CD4-positive, alpha-beta T cell treated with Interleukin-6 at 100 ng/mL for 8 hours (primary cell): ENCODE data around the gene RUBCN.
"Not testable (repeated sequence)": the region's sequence is repeated elsewhere in the genome, so short reads cannot be mapped to it uniquely, and the experiment has no call there.

Source experiments
- DNase-seq: peaks from one replicate; pipeline ENCODE4 v3.0.0-alpha.2; 2020; ENCODE audit warnings: mixed read lengths, low spot score

RUBCN gene

GRCh38 chr3:197685546-197685945 lies 51.2 kb downstream of the RUBCN start:
- DNase-seq, result no peak

GRCh38 chr3:197683191-197683590 lies 53.5 kb downstream of the RUBCN start:
- no peak for DNase-seq

GRCh38 chr3:197682713-197683112 lies 54.0 kb downstream of the RUBCN start:
- DNase-seq, result no peak

- no peak for DNase-seq
Observed at GRCh38 chr3:197680955-197681521, 55.7 kb downstream of the RUBCN start.

- DNase-seq, result no peak
Observed at GRCh38 chr3:197675951-197676350, 60.8 kb downstream of the RUBCN start.

- no peak for DNase-seq
Observed at GRCh38 chr3:197675563-197675860, 61.2 kb downstream of the RUBCN start.

- no peak for DNase-seq
Observed at GRCh38 chr3:197674741-197675562, 61.8 kb downstream of the RUBCN start.

- no peak for DNase-seq
Observed at GRCh38 chr3:197673170-197673569, 63.5 kb downstream of the RUBCN start.

- DNase-seq, result no peak
Observed at GRCh38 chr3:197670361-197670760, 66.3 kb downstream of the RUBCN start.

GRCh38 chr3:197667968-197668367 lies 68.7 kb downstream of the RUBCN start:
- DNase-seq, result no peak

GRCh38 chr3:197667293-197667692 lies 69.4 kb downstream of the RUBCN start:
- DNase-seq, result not testable (repeated sequence)

- not testable (repeated sequence) for DNase-seq
Observed at GRCh38 chr3:197666221-197666842, 70.4 kb downstream of the RUBCN start.

- not testable (repeated sequence) for DNase-seq
Observed at GRCh38 chr3:197665549-197665948, 71.2 kb downstream of the RUBCN start.

- not testable (repeated sequence) for DNase-seq
Observed at GRCh38 chr3:197665142-197665491, 71.6 kb downstream of the RUBCN start.

- DNase-seq, result not testable (repeated sequence)
Observed at GRCh38 chr3:197664414-197665141, 72.1 kb downstream of the RUBCN start.

GRCh38 chr3:197663367-197664140 lies 73.2 kb downstream of the RUBCN start:
- DNase-seq, result not testable (repeated sequence)

- DNase-seq, result not testable (repeated sequence)
Observed at GRCh38 chr3:197662352-197662751, 74.4 kb downstream of the RUBCN start.

GRCh38 chr3:197661874-197662273 lies 74.8 kb downstream of the RUBCN start:
- not testable (repeated sequence) for DNase-seq

- DNase-seq, result not testable (repeated sequence)
Observed at GRCh38 chr3:197661234-197661834, 75.4 kb downstream of the RUBCN start.

GRCh38 chr3:197659701-197660100 lies 77.0 kb downstream of the RUBCN start:
- not testable (repeated sequence) for DNase-seq

- not testable (repeated sequence) for DNase-seq
Observed at GRCh38 chr3:197659144-197659543, 77.6 kb downstream of the RUBCN start.
